Left kidney (tissue), 2 donors: Measurements from ENCODE around the gene TMEM163. TPM values are rescaled to one million over a fixed set of nuclear protein-coding genes. Genes with fewer than 3 reads are reported as not detected.

Source experiments
- DNase-seq: peaks from one replicate; pipeline ENCODE4 v3.0.0-alpha.2; 2013
- polyA plus RNA-seq: library from polyadenylated mRNA; unstranded; fragments of 120-200 nt; gene quantifications from one replicate; pipeline ENCODE4 v1.2.1, GENCODE V29; 2013; ENCODE audit not compliant: insufficient read length

Gene TMEM163
- polyA plus RNA-seq, 1 donor = 1.6 TPM

DNA sequence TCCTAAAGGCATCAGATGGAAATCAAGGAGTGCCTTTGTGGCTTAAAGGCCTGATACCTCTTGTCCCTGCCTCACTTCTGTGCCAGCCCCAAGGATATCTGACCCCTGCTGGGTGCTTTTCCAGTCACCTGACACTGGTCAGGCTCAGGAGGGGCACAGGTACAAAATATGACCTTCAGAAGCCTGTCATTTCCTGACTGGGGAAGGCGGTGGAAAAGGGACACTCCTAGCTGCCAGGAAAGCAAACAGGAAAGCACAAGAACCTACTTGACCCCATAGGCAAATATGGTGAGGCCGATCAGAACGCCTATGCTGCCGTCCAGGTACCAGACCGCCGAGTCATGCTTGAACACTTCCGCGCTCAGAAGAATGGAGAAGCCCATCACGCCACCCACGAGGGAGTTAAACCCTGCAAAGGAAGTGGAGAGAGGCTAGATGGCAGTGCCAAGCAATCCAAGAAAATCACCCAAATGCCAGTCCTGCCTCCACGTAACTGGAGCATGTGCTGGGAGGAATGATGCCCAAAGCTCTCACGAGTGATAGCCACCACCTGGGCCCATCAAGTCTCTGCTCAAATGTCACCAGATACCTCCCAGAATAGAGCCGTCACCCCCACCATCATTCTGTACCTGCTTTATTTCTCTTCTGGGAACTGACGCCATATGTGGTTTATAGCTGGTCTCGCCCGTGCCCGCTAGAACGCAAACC, 260.9 kb downstream of the TMEM163 start:
- DNase-seq = no peak

DNA sequence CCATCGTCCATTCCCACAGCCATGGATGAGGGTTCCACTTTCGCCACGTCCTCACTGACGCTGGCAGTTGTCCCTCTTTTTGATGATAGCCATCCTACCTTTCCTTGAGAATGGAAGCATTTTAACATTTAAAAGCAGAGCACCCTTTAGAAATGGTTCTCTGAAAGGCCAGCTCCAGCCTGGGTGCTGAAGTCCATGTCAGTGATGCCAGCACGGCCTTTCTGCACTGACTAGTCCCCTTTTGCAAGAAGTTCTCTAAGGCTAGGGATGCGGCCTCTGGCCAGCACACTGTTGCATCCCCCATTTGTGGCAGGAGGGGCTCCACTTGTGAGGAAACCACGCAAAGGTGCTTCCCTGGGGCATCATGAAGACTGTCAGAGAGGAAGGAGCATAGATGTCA, 261.4 kb downstream of the TMEM163 start:
- no peak for DNase-seq

DNA sequence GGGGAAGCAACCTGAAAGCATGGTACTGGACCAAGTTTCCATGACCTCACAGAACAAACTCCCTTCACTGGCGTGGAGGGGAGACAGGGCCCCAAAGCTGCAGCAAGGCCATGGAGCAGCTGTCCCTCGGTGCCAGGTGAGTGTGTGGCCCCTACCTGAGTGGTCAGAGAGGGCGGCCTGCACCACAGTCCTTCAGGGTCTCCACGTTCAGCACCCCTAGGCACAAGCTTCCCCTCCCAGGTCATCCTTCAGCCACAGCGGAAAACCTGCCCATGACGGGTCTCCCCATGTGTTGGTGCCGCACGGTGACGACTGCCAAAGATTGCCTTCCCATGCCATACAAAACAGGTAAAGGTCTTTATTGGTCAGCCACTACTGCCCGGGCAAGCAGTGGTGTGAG, 263.4 kb downstream of the TMEM163 start:
- no peak for DNase-seq

DNA sequence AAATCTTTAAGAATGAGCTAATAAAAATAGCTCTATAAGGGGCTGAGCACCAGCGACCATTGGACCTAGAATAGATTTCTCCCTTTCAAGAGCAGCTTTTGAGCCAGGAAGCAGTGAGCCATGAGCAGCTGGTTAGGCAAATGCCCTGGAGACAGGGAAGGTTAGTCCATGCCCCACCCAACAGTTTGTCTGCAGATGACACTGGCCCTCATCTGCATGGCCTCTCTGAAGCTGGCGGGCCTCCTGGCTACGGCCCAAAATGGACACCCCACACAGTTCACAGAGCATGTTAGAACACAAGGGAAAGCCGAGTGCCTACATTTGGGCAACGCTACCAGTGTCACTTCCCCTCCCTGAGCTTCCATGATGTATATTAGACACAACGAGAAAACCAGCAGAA, 263.9 kb downstream of the TMEM163 start:
- no peak for DNase-seq

DNA sequence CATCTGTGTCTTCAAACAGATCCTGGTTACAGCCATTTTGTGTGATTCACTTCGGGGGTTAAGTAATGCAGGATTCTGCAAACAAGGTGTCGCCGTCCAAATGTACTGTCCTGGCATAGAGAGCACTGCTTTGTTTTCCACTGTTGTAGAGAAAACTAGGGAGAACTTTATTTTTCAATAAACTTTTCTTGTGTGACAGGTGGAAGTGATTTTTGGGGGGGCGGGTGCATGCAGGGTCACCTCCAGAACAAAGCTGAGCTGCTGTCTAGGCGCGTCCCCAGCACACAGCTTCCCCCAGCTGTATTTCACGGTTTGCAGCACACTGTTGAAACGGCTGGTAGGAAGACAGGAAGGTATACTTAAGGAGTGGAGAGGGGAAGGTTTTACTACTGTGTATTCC, 264.4 kb downstream of the TMEM163 start:
- no peak for DNase-seq

DNA sequence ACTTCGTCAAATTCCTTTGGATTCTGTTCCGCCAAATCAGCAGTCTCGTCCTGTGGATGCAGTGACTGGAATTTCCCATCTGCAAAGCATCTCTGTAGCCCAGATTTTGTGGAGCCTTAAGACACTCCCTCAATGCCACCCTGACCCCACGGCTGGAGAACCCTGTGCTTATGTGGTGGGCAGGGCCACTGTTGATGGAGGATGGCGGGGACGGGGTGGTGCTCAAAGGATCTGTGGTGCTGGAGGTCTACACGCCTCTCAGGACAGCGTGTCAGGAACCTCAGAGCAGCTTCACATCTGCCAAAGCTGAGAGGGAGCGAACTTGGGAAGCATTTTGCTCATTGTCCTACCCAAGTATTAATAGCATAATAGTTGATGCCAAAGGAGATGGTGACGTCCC, 264.8 kb downstream of the TMEM163 start:
- no peak for DNase-seq

DNA sequence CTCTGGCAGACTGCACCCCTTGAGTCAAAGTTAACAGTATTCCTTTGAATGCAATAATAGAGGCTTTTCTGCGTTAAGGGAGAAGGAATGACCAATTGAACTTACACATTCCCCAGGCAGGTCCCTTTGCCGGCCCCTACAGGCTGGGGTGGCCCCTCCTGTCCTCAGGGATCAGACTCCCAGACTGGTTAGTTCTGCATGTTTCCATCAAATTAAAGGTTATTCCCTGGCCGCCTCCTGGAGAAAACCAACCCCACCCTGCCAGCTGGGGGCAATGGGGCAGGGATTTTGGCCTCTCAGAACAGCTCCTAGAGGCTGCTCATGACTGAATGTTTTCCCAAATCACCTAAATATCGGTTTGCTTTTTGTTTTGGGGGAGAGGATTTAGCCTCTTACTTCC, 265.3 kb downstream of the TMEM163 start:
- DNase-seq = no peak

DNA sequence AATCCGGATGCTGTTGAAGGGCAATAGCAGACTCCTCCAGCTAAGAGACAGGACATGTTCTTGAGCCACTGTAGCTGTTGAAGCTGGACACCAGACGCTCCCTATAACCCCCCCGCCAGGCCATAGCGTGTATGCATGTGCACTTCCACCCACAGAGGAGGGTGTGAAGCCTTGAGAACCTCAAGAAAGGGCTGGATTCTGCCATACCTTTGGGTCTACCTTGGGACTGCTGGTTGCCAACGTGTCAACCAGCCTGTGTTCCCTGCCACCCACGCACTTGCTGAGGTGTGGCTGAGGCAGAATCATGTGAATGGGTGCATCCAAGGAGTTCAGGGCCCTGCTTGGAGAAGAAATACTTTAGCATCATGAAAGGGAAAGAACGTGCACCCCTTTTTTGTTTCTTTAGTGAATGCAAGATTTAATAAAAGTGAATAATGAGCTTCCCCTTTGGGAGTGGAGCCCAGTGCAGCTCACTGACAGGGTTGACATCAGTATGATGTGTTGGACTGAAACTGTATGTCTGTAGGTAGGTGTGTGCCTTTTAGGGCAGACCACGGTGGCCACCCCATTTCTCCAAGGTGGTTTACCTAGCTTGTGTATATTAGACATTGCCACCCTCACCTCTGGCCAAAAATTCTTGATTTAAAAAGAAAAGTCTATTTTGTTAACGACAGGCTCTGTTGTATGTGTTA, 266.6 kb downstream of the TMEM163 start:
- DNase-seq = no peak

DNA sequence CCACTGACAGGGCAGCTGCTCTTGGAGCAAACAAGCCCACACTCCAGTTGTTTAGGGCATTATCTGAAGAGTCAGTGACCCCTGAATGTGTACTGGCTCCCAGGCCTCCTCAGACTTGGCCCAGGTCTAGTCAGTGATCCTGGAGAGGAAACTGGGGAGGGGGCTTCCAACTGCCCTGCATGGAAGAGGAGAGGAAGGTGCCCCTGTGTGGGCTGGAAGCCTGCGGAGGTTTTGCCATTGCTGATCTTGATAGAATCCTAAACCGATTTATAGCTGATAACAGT, 267.5 kb downstream of the TMEM163 start:
- DNase-seq = no peak

DNA sequence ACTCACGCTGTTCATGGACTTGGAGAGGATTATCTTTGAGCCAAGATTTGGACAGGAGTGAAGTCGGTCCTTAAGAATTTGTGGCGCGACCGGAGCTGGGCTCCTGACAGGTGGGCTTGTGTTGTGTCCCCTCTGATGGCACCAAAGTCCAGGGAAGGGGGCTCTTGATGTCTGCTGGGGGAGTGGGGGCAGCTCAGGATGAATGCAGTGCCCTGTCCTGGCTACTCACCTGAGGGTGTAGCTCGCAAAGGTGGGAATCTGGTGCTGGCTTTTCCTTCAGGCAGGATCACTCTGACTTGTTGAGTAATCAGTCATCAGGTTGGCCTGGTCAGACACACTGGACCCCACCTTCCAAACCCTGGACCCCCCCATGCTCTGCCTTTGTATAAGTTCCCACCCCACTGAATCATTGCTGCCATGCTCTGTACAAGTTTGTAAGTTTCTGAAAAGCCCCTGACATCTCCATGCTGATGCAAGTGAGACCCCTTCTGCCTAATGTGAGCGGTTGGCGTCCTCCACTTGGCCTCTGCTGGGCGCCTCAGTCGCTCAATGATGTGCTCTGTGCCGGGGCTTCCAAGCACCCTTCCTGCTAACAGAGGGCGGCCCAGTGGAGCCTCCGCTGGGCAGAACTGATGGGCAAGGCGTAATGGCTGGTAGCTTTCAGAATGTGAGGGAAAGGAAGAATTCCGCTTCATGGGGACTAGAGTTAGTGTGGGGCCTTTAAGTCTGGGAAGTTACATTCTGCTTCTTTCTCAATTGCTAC, 268.9 kb downstream of the TMEM163 start:
- no peak for DNase-seq

DNA sequence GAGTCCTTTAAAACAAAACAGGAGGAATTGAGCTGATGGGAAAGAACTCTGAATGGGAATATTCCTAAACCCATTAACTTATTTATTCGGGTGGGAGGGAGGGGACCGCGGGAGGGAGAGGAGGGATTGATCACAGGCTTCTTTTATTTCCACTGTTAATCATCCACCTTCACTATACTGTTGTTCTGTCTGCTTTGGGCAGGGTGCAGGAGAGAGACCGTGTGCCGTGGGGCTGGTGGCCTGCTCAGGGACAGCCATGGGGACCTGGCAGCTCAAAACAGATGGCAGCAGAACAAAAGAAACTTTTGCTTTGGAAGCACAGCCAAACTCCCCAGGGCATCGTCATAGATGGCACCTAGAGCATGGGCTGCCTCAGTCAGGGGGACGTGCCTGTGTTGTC, 269.6 kb downstream of the TMEM163 start:
- no peak for DNase-seq

DNA sequence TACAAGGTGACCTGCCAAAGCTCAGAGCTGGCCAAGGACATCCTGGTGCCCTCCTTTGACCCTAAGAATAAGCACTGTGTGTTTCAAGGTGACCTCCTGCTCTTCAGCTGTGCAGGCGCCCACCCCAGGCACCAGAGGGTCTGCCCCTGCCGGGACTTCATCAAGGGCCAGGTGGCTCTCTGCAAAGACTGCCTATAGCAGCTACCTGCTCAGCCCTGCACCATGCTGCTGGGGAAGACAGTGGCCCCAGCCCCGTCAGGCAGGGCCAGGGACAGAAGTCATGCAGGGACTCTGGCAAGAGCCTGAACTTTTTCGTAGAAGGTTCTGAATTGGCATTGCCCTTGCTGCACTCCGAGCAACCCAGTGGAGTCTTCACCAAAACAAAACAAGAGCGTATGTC, 270.1 kb downstream of the TMEM163 start:
- DNase-seq = no peak

DNA sequence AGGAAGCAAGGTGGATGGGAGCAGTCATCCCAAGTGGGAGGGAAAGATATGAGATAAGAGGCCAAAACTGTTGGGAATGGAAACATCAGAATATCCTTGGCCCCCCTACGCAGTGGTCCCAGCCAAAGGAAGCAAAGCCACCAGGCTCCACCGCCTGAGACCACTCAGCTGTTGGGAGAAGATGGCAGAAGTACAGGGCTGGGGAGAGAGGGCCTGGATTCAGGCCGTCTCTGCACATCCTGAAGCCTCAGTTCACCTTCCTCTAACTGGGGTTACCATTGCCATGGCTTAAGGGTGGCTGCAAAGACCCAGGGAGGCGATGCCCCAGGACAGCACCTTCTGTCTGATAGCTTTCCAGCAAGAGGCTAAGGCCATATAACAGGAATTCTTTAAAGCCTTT, 271.1 kb downstream of the TMEM163 start:
- no peak for DNase-seq

DNA sequence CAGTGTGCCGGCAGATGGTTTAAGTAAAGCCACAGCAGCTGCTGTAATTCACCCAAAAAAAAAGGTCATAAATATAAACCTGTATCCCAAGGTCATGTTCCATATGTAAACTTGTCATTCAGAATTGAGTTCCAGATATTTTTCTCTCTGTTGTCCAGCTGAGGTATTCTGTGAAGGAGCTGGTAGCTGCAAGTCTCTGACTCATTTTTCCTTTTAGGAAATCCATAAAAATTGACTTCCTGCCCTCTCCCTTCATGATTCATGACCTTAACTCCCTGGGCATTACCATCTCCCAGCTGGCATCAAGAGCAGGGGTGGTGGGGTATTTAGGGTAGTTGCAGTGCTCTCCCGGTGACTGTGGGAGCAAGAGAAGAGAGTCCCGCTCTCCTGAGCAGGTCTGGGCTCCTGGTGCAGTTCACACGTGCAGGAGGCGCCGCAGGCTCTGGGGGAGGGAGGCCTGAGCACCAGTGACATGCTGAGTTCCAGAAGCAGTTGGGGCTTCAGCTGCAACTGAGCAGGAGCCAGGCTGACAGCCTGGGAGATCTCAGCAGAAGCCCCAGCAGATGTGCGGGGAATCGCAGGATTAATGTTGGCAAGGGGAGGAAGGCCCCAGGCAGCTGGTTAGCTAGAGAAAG, 272.3 kb downstream of the TMEM163 start:
- DNase-seq = no peak

DNA sequence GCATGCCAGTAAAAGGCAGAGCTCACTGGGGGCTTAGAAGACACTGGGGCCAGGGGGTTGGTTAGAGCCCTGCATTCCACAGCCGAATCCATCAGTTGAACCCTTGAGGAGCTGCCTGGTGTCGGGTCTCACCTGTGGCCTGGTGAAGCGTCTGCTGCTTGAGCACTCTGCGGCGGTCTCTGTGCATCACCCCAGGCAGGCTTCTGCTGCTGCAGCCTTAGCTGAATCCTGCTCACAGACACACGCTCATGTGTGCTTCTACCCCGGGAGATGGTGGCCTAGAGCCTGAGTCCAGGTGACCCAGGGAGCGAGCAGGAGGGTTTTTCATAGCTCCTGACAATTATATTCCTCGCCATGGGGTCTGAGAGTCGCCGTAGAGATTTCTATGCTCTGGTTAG, 272.8 kb downstream of the TMEM163 start:
- DNase-seq = no peak

DNA sequence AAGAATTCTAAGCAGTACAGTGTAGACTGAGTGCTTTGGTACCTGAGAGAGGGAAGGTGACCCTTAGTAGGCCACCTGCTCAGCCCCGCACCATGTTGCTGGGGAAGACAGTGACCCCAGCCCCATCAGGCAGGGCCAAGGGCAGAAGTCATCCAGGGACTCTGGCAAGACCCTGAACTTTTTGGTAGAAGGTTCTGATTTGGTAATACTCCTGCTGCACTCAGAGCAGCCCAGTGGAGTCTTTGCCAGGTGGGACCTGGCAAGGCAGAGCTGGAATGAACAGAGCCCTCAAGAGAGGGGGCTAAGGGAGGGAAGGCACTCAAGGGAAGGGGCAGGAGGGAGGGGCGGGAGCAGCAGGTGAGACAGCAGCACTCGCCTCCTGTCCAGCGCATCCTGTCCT, 273.7 kb downstream of the TMEM163 start:
- no peak for DNase-seq

DNA sequence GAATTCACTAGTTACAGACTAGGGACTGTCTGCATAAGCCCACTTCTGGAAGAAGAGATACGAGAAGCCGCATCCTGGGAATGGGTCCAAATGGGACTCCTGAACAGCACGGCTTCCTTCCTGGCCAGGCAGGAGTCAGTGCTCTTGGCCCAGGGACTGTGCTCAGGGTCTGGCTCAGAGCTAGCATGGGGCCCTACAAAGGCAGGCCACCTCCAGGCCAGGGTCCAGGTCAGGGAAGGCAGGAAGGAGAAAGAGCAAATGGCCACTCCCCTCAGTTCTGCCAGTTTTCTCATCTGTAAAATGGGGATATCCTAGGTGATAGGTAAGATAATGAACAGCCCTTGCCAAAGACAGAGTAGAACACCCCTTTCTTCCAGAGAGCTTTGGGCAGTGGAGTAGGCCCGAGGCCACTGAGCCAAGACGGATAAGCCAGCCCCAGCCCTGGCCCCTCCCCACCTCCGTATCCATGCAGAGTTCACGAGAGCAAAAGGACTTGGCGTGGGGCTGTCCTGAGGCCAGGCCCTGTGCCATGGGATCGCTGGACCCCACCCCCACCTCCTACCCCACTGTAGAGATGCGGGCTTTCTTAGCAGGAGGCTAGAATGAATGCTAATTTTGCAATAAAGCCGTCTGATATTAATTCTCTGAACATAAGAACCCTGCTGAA, 274.9 kb downstream of the TMEM163 start:
- DNase-seq = no peak

DNA sequence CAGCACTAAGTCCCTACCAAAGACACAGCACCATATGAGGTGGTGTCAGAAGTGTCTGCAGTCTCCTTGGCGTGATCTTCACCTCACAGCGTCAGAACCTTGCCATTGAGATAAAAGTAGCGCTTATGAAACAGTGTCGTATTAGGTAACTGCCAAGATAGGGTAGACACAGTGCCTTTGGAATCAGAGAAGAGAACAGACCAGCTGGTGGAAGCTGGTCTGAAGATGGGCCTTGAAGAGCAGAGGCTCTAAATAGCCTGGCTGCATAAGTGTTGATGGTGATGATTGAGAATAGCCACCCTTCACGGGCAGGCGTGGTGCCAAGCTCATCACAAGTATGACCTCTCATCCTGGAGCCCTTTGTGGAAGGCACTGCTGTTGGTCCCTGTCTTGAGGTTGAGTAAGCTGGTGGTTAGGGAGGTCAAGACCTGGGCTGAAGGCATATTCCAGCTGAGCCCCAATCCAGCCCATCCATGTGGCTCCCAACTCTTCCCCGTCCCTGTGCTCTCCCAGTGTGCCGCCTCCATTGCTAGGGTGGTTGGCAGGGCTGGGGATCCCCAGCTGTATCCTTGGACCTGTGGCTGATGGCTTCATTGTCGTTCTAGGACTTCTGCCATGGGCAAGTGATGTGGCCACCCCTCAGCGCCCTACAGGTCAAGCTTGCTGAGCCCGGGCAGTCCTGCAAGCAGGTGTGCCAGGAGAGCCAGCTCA, 277.5 kb downstream of the TMEM163 start:
- no peak for DNase-seq

DNA sequence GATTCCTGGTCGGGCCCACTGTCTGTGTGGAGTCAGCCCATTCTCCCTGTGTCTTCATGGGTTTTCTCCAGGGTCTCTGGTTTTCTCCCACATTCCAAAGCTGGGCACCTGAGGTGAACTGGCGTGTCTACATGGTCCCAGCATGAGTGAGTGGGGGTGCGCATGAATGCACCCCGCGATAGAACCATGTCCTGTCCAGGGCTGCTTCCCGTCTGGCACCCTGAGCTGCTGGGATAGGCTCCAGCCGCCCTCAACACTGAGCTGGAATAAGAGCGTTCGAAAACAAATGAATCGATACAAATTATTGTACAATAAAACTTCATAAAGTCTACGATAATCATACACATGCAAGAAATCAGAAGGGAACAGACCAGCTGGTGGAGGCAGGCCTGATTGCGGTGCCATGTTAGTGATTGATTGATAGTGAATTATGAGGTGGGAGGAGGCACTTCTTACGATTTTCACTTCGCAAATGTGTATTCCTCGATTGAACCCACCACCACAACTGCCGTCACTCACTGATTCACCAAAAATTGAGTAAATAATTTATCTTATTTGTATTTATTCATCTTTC, 278.4 kb downstream of the TMEM163 start:
- no peak for DNase-seq

DNA sequence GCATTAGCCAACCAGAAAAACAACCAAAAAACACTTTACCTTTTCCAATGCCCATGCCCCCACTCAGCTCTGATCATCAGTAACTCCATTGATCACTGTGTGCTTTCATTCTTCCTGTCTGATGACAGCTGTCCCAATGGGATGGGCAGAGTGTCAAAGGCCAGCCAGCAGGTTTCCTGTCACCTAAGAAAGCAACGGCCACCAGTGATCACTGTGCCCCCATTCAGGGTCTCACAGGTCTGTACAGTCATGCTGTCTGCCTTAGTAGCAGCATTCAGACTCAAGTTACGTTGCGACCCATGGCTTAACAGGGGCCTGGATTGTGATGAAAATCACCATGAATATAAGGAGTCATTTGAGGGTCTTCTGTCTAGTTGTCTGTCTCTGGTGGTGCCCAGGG, 280.4 kb downstream of the TMEM163 start:
- DNase-seq = no peak

DNA sequence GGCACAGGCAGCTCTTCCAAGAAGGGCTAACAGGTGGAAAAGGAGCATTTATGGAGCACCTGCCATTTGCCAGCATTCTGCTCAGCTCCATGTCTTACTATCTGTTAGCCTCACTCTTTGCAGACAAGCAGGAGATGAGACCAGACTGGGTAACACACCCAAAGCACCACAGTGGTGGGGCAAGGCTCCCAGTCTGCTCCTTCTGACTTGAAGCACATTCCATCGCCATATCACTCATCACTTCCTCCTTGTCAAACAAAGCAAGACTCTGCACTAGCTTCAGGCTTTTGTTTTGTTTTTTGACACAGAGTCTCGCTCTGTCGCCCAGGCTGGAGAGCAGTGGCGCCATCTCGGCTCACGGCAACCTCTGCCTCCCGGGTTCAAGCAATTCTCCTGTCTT, 282.1 kb downstream of the TMEM163 start:
- no peak for DNase-seq

DNA sequence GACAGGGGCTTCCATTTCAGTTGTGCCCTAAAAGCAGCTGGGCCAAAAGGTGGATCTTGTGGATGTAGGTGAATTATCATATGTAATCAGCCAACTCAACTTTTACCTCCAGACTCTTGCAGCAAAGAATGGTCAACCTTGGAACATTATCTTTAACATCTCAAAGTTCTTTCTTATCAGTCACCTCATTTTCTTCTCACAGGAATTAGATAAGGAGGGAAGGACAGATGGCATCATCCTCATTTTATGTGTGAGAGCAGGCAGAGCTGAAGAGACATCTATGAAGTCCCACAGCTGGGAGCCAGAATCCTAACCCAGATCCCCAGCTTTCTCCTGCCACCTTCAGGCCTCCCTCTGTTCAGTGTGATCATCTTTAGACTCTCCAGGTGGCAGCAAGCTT, 282.9 kb downstream of the TMEM163 start:
- no peak for DNase-seq
